SKM-1 treated with dmso at 0.1 percent for 144 hours (cell line): ENCODE measurements around the gene CSMD2.

Source experiments
- DNase-seq: peaks from one replicate; lab custom pipeline; 2025; ENCODE audit not compliant: unreplicated experiment; lab: John Stamatoyannopoulos, UW

Gene CSMD2

GRCh38 chr1:33468531-33468930 lies 696.5 kb downstream of the CSMD2 start:
- no peak for DNase-seq

GRCh38 chr1:33468011-33468410 lies 697.0 kb downstream of the CSMD2 start:
- DNase-seq = no peak

GRCh38 chr1:33466159-33466558 lies 698.9 kb downstream of the CSMD2 start:
- DNase-seq = no peak

- no peak for DNase-seq
Observed at GRCh38 chr1:33465316-33465715, 699.7 kb downstream of the CSMD2 start.

GRCh38 chr1:33464552-33464951 lies 700.5 kb downstream of the CSMD2 start:
- no peak for DNase-seq
